HG02642 (cell line): Measurements from ENCODE around the gene PDE3A.
"Not testable (repeated sequence)": the region's sequence is repeated elsewhere in the genome, so short reads cannot be mapped to it uniquely, and the experiment has no call there.

ENCODE experiments used
- ATAC-seq: cut with Tn5 transposase; IDR thresholded peaks from one replicate; pipeline ENCODE4 v1.9.1; 2021; ENCODE audit warnings: mild to moderate bottlenecking; ENCODE audit not compliant: unreplicated experiment, poor library complexity

Gene PDE3A

DNA sequence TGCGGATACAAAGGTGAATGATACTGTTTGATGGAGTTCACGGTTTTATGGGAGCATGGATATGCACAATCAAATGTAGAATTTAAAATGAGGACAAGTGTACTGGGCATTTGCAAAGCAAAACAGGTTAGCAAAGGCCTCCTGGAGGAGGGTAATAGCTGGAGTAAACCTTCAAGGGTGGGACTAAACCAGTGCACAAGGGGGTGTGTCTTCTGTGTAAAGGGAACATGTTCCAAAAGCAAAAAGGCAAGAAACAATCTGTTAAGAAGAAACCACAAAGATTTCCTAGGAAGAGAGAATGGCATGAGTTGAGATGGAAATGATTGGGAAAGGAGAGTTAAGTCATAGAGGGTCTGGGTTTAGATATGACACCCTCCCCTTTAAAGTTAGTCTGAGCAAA, 217.6 kb downstream of the PDE3A start:
- no peak for ATAC-seq

DNA sequence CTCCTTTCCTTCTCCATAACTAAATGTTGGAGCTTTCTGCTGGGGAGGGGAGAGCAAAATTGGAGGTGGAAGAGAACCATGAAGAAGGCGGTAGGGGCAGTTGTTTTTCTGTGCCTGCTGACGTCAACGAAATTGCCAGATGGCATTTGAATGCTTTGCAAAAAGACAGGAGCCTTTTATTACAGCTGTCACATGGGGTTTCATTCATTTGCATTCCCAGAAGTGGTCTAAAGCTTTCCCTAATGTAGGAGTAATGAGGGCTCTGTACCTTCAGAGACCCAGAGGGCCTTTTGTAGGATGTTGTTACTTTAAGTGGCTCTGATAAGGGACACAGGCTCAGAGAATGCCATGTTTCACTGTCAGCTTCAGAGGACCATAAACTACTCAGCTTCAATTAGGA, 219.7 kb downstream of the PDE3A start:
- no peak for ATAC-seq

DNA sequence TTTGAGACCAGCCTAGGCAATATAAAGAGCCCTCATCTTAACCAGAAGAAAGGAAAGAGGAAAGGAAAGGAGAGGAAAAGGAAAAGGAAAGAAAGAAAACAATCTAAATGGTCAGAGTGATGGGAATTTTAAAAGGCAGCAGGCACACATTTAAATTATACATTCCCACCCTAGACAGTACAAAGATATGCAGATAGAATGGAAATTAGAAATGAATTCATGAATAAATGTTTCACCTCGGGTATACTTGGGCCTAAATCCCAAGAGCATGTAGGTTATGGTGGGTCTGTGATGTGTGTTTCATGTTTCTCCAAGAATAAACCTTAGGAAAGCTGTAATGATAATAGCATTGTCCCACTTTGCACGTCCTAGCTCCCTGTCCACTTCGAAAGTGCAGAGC, 222.2 kb downstream of the PDE3A start:
- no peak for ATAC-seq

DNA sequence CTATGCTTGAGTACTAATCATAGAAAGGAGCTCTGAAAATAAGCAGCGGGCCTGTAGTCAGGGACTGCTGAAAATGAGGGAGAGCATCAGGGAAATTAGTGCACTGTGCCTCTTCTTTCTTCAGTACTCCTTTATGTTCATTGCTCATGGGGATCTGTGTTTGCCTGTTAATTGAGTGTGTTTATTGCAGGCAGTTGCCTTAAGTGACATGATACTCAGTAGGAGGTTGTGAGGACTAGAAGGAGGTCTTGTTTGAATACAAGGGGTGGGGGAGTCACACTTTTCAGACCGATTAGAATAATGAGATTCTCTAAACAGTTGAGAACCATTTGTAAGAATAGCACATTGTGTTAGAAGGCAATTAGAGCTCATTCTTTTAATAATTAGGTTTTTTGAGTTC, 224.2 kb downstream of the PDE3A start:
- no peak for ATAC-seq

DNA sequence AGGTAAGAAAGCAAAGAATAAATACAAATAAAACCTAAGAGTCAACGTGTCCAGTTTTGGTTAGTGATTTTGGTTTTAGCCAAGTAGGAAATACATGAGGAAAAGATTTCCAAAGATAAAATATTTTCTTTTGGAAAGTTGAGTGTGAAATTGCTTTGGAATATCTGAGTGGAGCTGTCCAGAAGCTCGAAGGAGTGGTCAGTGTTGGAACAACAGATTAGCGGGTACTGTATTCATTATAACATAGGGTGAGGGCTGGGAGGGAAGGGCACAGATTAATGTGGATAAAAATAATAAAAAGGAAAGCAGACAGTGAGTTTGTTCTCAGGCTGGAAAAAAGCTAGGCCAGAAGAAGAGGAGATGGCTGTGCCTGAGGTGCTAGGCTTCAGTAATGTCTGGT, 225.3 kb downstream of the PDE3A start:
- no peak for ATAC-seq

DNA sequence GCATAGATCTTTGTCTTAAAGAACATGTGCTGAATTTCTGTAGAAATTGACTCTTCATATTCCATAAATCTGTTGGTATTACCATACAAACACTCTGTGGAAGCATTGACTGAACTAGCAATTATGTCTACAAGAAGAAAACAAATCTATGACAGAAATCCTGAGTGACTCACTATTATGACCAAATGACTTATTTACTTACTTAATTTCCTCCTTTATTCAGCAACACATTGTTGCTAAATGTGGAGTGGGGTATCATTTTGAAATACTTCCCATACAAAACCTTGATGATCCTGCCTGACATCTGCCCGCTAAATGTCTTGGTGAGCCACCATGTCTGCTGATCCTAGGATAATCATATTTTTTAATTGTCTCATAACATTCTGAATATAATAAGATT, 227.7 kb downstream of the PDE3A start:
- ATAC-seq: no peak

DNA sequence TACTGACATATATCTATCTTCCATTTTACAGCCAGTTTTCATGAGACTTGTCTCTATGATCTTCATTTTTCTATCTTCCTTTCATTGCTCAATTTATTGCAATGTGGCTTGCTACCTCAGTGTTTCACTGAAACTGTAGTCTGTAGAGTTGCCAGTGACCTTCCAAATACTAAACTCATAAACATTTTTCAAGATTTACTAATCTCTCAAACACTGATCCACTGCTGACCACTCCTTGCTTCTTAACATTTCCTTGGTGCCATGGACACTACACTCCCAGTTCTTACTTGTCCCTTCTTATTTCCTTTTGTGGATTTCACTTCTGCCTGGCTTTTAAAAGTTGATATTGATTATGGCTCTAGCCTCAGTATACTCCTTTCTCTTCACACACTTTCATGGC, 231.4 kb downstream of the PDE3A start:
- ATAC-seq: no peak

DNA sequence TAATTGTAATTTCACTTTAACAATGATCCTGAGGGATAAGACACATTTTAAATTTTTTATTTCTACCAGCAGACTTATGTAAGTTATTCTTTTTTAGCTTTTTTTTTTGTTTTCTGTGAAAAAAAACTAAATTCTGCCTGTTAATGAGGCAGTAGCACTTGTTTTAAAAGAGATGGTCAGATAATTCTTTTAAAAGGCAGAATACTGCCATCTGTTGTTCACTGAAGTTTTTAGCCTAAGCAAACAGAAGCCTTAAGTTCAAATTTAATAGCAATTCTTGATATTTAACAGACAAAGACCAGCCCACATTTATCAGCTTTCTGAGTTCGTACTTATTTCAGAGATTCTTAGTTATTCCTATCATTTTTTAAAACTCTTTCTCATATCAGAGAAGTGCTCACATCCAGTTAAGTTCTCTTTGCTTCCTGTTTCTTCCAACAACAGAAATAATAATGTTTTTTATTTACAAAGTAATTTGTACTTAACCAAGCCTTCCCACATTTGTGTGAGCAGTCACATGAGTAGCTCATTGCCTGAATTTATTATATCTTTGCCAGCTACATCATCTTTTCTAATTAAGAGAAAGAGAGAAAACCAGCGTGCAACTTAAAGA, 233.4 kb downstream of the PDE3A start:
- ATAC-seq: no peak

DNA sequence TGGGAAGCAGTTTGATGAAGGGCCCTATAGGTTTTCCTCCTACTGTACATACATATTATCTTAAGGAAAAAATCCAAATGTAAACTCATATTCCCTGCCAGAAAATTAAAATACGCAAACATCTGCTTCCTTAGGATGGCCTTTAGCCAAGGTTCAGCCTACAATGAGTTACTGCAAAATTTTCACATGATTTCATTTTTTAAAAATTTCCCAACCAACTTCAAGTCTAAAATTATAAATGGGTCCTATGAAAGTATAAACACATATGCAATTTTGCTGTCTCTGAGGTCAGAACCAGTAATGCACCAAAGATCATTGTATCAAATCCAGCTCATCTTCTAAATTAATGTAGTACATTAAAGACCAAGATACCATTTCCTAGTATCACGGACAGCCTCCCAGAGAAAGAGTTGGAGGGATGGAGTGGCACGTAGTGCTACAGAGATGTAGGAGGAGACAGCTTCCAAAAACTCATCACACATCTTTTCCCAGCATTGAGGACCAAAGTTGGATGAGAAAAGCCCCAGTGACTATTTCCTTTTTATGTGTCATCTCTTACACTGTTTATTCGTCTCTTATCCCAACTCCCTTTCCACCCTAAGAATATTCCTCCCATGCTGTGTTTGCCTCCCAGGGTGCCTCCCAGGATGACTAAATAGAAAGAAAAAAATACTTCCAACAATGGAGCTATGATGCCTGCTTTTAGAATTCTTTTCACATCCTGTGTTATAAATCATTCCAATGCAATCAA, 234.5 kb downstream of the PDE3A start:
- ATAC-seq: no peak

DNA sequence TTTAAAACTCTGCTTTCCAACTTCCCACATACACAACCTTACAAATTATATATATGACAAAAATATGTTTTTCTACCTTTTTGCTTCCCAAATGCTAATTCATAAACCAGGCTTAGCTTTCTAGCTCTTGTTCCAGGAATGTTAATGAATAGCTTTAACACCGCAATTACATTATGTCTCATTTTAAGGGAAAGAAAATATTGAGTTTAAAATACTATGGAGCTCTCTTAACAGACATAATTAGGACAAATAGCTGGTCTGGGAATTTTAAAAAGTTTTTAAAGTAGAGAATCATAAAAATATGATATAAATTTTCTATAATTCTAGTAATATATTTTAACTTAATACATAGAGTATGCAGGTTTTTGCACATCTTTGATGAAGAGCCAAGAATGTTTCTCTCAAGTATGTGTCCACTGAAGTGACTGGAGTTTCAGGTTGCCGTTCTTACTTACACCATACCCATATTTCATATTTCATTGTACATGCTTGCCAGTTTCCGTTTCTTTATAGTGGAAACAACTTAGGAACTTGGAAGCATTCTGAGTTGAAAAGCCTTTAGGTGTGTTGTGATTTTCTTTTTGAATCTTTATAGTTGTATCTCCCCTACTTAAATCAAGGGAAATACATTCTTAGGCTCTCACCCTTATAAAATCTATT, 236.2 kb downstream of the PDE3A start:
- ATAC-seq: no peak

DNA sequence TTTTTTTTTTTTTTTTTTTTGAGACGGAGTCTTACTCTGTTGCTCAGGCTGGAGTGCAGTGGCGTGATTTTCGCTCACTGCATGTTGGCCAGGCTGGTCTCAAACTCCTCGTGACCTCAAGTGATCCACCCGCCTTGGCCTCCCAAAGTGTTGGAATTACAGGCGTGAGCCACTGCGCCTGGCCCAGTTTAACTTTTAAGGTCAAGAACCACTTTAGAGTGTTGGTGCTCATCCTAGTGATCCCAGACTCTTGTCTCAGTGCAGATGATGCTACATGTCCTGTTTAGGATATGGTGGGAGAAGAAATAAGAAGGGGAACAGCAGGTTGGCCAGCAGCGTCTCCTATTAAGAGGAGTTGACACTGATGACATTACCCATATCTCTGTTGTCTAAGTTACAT, 246.7 kb downstream of the PDE3A start:
- ATAC-seq: not testable (repeated sequence)

DNA sequence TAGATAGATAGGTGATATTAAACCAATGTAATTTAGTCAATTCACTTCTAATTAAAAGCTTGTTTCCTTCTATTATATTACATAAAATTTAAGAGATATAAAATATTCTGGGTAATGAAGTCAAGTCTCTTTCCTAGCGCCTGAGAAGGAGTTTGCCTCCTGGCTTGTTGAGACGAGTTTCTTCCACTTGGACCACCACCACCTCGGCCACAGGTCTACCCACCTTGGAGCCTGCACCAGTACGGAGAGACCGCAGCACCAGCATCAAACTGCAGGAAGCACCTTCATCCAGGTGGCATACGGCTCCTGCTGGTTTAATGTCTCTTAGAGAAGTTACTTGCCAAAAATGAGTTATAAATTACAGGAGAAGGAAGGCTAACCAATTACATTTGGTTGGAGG, 247.8 kb downstream of the PDE3A start:
- ATAC-seq: no peak

DNA sequence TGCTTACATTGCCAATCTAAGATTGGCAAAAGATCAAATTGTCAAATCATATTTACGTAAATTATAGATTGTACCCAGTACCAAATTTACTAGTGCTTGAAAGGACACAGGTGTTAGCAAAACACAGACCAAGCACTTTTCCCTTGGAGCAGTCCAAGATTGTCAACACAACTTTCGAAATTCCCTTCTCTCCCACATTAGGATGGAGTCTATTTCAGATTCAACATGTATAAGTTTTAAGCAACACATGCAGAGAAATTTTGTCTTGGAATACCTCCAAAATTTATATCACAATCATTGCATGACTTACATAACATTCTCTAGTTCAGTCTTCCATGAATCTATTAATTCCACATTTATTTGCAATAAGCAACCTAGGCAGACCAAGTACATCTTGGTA, 251.9 kb downstream of the PDE3A start:
- no peak for ATAC-seq

DNA sequence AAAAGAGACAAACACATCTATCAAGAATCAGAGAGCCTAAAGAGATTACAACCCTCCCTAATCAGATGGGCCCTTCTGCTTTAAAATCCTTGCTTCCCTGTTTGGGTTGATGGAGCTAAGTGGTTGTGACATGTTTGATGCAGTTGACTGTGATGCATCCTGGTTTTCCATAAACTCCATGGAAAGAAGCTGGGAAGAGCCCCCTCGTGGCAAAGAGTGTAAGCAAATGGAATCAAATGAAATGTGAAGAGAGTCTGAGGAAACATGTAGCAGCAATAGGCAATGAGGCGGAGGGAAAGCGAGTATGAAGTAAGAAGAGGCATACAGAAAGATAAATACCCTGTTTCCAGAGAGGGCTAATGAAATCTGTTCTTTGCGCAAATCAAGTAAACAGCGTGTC, 256.4 kb downstream of the PDE3A start:
- no peak for ATAC-seq

DNA sequence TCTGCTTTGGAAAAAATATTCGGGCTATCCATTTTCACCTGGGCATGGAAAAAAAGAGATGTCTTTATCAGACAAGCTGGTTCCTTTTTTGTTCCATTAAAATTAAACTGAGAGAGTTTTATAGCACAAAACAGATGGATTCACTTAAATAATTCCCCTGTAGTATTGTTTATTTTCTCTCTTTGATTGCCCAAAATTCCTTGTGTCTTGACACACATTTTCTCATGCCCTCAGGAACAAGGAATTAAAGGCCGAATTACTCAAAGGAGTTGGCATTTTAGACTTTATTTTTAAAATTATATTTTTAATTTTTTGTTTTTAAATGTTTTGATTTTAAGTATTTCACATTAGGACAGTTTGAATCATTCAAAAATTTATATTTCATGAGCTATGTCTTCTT, 257.2 kb downstream of the PDE3A start:
- ATAC-seq: no peak

DNA sequence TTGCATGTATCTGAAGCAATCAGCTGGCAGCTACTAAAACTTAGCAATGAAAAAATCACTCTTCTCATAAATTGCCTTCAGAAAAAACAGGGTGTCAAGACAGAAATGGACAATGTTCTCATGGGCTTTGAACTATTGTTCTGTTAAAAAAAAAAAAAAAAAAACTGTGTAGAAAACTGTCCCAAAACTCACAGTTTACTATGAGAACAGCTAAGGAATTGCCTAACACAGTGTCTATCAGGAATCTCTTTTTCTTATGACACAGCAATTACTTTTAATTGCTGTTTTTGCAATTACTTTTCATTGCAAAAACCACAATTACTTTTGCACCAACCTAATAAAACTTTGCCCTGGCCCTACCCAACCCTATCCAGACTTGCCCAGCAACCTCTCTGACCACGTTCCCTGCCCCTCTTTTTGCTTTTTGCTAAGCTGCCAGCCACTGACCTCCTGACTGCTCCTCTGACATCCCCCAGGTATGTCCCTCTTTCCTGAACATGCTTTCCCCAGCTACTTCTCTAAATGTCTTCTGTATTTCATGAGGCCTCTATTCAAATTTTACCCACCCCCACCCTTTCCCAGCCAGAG, 258.8 kb downstream of the PDE3A start:
- ATAC-seq: no peak

DNA sequence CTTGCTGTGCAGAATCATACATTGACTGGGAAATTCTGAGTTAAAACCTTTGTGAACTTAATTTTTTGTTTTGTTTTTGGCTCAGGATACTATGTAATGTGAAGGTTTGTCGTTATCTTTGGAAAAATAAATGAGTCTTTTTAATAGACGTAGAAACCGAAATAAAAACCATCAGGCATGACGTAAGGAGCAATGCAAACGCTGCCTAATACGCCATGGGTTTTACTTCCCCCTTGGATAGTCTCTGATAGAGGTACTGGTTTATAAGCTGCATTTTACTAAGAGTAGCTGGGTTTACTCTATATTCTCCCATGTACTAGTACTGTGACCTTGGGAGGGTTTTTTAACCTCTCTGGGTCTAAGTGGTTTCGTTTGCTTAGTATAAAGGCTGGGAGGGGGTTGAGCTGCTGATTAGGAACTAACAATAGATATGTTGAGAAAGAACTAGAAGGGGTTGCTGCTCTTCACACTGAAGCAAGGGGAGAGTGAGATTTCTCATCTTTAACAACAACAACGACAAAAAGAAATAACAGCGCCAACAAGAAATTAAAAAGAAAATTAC, 260.0 kb downstream of the PDE3A start:
- ATAC-seq: no peak

DNA sequence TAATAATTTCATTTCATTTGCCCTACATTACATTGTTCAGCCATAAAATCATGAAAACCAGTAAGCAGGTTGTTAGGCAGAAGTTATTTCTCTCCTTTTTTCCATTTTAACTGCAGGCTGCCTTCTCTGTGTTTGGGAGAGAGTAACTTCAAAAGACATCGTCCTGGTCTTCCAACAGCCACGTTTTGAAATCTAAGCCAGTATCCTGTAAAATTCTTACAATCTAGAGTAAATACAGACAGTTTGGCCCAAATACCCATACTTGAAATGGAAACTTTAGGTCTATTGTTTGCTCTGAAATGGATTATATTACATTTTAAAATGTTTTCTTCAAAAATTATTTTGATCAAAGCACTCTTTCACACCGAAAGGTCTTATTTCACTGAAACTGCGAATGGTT, 260.7 kb downstream of the PDE3A start:
- ATAC-seq: no peak

DNA sequence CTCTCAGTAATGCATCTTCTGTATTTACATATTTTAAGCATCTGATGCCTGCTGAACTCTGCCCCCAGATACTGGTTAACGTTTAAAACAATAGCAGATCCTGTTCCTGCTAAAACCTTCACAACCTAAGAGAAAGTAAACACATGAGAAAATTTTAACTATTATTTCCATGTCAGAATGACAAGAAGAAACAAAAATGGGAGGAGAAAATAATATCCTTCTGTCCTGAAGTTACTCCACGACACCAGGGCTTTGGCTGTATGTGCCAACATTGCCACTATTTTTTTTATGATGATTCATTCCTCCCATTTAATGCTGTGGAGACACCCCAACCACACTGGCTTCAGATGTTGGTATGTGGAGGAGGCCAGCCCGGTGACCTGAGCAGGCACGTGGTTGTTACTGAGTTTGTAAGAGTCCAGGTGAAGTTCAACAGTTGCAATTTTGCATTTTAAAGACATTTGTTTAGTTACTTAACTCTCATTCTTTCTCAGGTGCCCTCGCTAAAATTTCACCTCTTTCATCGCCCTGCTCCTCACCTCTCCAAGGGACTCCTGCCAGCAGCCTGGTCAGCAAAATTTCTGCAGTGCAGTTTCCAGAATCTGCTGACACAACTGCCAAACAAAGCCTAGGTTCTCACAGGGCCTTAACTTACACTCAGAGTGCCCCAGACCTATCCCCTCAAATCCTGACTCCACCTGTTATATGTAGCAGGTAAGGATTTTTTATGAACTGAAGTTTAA, 261.2 kb downstream of the PDE3A start:
- ATAC-seq: no peak

DNA sequence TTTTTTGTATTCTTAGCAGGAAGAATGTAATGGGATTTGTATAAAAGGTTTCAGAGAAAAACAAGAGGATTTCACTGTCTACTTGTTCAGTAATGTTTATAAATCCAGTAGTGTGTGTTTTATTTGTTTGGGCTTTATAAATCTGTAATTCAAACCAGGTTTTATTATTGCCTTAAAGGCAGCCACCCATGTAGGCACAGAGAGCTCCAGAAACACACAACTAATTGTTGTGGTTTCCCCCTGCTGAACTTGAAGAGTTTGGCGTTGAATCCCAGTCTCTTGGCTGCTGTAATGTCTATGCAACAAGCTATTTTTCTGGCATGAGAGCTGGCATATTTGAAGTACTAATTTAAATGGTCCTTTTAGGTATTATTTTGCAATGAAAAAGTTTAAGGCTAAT, 263.4 kb downstream of the PDE3A start:
- no peak for ATAC-seq
